ENCODE data around the gene PPP2R2B.

PPP2R2B gene

DNA sequence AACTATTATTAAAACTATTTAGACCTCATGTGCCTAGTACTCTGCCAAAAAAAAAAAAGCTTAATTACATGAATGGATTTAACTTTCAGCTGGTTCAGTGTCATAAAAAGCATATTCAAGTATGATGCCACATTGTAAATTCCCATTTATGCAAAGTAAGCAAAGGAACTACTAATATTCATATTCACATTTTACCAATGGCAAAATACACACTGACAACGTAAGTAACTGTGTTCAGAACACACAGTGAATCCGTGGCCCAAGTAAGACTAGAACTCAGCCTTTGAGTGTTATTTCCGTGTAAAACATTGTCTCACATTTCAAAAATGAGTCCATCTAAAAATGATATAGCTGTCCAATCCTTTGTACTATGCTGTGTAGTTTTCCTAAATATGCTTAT is 56.8 kb downstream of the PPP2R2B start:
- no peak for DNase-seq

DNA sequence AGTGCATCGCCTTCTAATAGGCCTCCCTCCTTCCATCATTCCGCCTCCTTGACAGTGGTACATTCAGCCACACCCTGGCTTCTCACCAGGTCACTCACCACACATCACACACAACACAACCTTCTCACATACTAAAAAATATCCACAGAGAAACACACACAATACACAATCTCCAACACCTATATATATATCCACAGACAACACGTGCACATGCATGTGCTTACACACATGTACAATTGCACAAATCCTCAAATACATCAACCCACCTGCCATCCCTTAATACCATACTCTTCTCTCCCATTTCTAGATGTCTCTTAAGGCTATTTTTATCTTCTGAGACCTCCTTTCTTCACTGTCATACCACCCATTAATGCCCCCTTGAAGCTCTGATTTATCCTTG is 57.6 kb downstream of the PPP2R2B start:
- DNase-seq, result no peak

DNA sequence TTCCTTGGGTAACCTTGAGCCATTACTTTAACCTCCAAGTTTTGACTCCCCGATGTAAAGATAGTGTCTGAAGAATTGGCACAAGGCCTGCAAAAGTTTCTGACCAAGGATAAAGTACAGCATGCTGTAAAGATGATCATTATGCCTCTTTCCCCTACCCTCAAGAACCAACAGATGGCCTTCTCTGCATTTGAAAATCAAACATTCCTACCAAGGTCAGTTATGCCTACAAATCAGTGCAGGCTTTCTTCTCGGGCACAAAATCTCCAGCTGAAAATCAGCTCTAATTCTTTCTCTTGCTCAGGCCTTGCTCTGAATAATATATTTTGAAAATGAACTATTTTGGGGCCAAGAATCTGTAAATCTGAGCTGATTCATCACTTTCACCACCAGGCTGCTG is 59.7 kb downstream of the PPP2R2B start:
- no peak for DNase-seq

DNA sequence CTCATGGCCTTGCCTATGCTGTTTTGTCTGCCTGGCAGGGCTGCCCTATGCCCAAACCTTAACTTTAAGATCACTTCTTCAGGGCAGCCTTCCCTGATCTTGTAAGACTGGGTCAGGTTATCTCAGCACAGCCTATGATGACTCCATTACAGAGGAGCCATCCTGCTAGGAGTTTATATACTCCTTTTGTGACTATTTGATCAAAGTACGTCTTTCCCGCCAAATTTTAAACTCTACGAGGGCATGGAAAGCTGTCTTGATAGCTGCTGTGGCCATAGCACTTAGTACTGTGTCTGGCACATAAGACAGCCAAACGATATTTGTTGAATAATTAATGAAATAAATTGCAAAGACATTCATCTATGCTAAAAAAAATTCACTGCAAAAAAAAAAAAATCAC is 60.6 kb downstream of the PPP2R2B start:
- DNase-seq, result no peak

DNA sequence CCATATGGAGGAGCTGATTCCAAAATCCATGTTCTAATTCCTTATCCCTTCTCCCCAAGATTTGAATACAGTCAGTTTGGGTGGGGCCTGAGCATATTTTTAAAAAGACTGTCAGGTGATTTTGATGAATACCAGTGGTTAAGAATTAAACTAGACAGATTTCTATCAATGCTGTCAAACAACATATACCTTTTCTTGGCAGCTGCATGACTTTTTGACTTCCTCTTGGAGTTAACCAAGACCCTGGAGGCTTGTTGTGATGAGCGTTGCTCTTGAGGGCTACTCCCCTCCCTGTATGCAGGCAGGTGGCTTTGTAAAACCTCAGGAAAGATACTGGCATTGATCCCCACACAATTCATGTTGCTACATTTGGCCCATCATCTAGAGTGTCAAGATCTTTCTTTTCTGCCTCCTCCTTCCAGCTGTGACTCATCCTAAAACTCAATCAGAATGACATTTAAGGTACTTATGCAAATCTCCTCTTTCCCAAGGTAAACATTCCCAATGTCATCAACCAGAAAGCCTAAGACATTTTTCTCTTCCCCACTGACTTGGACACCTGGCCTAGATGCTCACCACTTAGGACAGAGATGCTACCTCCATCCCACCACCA is 61.7 kb downstream of the PPP2R2B start:
- DNase-seq, result no peak

DNA sequence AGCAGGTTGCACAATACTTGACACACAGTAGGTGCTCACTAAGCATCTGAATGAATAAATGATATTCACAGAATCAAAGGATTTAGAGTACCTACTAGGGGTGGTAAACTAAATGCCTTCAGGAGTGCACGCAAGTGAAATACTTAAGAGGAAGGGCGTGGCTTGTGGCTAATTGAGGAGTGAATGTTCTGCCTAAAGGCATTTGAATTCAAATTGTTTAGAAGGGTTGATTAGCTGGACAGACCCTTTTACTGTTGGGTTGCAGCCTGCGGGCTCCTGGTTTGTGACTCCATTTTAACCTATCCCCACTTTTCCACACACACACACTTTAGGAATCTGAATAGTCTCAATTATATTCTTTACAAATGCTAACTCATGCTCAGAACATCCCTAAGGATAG is 63.1 kb downstream of the PPP2R2B start:
- no peak for DNase-seq

DNA sequence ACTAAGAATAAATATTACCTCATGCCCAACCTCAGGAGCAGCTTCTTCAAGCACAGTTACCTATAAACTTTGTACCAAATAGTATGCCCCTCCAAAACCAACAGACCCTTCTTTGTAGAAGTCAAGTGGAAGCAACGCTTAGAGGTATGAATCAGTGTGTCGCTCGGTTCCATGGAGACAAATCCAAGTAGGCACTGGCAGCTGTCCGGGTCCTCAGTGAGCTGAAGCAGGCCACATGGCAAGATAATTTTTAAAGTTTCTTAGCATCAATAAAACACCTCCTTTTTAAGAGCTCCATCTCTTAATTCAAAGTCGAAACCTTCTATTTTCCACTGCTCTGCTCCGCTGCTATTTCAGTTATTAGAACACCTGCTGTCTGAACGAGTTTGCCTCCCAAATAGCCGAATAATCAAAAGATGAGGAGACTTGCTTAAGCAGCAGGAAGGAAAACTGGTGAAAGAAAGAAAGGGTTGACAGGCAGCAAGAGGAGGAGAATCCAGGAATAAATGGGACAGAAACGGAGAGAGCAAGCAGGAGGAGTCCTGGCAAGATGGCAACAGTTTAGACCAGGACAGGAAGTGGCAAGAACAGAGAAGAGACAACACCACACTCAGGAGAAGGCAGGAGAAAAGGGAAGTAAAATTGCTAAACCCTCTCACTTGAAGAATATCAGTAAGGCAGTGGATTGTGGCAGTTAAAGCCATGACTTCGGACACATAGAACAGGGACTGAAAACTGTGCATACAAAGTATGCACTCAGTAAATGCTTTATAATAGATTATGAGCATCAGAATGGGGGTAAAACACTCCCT is 65.0 kb downstream of the PPP2R2B start:
- no peak for DNase-seq

DNA sequence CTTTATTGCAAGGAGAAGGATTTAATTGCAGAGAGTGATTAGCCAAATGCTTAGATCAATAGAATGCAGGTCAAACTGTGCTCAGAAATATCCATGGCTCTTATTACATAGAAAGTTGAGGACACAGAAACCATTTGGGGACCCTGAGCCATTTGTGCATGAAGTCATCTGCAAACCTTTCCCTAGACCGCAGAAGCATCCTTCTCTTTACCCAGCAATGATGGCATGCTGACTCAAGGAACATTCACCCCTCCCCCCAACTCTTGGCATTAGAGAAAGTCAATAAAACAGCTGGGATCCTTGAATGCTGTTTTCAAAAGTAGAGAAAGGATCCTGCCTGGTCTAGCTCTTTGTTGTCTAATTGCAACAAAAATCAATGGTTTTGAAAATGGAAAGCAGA is 73.5 kb downstream of the PPP2R2B start:
- DNase-seq, result no peak

DNA sequence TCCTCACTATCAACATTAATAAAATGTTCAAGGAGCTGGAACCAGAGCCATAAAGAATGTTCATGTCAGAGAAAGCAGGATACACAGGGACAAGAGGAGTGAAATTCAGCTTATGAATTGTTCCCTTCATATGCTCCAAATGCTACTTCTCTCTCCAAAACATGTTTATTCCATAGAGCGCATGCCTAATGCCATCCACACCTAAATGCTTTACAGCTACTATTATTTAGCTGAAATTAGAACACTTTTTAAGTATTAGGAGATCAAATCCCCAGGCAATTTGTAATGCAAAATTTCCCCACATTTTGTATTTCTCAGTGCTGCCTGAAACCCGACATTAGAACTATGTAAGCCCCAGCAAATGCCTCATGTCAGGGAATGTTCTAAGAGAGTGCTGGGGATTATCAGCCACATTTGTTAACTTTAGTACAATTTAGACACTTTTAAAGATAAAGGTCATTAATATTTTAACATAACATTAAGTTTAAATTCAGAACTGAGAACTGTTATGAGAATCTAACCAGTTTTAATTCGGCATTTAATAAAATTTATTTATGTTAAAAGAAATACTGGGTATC is 75.5 kb downstream of the PPP2R2B start:
- DNase-seq, result no peak

DNA sequence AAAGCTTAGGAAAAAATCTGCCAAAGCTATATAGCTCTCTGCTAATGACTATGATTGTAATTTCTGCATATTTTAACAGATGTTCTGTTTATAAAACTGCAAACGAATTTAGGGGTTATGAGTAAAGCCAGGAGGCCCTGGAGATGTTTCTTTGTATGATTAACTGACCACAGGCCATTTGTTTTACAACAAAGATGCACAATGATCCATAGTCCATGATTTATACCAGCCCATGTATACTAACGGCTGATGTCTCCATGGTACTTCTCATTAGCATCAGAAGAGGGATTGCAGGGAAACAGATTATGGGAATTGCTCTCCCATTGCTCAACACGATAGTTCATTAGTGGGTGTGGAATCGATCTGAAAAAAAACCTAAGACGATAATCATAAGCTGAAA is 78.9 kb downstream of the PPP2R2B start:
- DNase-seq, result no peak

DNA sequence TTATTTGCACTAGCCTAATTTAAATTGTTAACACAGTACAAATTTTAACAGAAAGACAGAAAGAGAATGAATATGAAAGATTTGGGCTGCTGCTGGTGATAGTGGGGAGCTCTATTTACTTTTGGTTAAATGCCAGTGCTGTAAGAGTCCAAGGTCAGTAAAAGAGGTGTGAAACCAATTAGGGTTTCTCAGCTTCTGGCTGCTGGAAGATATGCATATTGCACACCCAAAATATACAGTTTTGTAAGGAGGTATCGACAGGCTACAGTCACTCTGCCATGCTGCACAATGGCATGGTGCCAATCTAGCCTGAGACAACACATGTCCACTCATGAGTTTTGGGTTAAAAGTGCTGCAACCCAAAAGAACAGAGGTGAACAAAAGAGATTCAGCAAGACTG is 79.3 kb downstream of the PPP2R2B start:
- DNase-seq, result no peak

DNA sequence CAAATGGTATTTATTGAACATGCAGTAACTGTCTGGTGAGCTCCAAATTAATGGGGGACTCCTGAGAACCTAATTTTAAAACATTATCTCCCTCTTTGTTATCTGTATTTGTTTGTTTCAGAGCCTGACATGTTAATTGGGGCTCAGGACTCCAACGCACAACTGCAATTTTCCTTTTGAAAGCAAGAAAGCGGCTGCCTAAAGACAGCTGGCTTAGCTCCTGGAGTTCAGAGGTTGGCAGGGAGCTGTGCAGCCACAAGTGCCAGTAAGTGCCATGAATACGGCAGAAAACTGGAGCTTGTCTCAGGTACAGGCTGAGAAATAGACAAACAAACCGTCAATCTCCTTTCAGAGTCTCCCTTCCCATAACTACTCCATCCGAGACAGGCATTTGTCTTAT is 80.9 kb downstream of the PPP2R2B start:
- DNase-seq, result no peak

DNA sequence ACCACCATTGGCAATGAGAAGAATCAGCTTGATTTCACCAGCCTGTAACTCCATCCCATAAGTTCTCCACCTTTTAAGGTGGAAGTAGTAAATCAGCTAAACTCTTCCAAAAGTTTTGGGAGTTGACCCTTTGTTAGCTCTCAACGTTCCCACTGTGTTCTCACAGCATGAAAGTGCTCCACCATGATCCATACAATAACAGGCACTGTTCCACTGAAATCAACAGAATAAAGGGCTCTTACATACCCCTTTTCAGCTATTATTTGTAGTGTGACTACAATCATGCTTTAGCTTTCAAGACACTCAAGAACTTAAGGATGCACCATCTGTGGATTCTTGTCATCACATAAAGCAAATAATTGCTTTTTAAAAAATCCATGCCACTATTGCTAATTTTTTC is 81.6 kb downstream of the PPP2R2B start:
- DNase-seq, result no peak

DNA sequence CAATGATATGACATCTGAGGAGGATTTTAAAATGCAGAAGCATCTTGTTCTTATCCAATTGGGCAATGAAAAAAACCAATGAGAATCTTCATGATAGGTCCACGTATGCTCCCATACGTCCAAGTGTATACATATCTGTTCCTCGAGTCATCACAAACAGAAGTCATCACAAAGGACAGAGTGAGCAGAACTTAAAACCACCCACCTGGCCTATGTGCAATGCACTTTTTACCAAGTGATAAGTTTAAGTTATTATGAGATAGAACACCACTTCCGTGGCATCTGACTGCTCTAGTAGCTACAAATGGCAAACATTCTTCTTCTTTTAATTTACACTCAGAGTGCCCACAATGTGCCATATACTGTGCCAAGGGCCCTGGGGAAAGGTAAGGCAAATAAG is 82.4 kb downstream of the PPP2R2B start:
- DNase-seq, result no peak

DNA sequence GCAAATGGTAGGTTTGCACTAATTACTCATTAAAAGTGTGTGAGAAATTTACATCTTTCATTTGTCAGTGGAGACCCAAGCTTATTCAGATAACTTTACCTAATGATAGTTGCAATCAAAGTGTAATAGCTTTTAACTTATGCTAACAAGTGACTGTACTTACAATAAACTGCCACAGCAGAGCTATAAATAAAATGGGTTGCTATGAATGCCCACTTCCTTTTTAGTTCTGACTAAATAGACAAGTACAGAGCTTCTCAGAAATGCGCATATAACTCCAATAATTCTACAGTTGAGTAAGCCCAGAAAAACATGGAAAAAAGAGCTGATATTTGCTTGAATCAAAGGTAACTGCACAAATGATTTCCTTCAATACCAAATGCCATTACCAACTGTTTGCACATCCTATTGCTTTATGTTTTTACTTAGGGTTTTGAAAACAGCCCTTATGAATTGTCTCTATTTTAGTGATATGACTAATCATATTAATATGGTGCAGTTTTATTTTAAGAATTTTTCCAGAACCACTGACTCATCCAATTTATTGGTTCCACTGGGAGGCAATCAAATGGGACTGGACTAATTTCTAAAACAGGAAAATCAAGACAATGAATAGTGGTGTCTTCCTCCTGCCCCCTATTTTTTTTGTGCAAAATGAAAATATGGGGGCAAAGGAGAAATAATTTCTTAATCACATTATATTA is 84.1 kb downstream of the PPP2R2B start:
- DNase-seq, result no peak

DNA sequence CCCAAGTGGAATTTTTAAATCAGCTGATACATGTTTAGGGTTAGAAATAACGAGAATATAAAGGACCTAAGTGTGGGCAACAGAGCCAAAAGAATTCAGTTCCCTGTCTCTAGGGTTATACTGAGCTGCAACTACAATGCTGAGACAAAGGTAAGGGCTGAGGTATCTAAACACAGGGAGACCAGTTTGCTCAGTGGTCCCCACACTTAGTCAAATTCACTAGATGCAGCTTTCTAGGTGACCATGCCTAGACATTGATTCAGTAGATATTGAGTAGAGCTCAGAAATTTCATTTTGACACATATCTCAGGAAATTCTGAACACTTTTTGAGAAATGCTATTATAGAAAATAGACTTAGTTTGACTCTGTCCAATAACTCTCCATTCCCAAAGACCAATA is 84.8 kb downstream of the PPP2R2B start:
- no peak for DNase-seq

DNA sequence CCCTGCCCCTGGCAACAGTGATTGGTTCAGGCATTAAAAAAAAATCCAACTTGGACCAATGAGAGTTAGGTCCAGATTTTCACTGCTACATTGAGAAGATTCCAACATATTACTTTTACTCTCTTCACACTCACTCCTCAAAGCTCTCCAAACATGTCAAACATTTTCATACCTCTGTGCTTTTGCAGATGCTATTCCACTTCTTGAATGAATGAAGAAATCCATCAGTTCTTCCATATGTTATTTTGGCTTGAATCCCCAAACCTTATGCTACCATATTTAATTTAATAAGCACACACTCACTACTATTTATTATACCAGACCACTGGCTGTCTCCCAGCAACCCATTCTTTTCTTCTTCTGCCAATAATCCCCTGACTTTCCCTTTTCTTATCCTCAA is 87.1 kb downstream of the PPP2R2B start:
- DNase-seq, result no peak

DNA sequence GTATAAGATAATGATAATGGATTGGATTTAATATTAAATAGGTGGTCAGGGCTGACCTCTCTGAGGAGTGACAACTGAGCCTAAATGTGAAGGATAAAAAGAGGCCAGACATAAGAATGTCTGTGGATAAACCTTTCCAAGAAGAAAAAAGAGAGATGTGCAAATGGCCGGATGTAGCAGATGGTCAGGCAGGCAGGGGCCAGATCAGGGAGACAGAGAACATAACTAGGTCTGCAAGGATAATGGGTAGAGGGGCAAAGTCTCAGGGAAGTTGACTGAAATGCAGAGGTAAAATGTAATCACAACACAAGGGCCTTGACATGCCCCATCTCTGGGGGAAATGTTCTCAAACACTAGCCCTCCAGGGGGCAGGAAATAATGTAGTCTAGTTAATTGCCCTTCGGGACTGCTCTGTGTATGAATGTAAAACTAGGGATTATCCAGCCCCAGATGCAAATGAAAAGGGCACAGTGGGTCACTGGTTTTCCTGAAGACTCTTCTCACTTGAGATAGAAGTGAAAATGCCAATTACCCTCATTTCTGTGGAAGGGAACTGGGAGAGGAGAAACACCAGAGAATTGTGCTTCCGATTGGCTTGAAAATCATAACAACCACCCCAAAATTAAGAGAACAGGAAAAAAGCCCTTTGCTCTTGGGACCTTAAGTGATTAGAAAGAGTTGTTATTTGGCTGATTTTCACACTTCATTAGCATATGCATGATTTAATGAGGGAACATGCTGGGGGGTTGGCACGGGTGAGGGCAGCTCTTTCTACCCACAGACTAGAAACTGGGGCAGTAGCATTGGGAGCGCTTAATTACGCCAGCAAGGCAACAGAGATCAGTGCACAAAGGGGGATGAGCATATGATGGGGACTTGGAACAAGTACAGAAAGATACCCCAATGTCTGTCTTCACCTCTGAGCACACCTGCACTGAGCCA is 88.6 kb downstream of the PPP2R2B start:
- DNase-seq, result no peak

DNA sequence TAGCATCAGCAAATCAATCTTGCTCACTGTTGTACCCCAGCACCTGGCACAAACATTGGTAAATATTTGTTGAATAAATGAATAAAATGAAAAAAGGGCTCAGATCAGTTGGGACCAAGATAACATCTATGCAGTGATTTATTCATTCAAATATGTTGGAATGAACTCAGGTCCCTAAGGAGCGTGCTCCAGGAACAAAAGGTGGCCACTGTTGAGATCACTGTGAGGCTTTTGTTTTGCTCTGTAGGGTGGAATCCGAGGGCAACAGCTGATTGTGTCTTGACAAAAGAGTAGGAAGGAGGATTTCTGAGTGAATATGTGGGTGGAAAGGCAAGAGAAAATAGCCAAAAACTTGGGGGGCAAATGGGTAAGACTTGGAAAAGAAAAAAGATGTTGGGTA is 89.7 kb downstream of the PPP2R2B start:
- DNase-seq, result no peak

DNA sequence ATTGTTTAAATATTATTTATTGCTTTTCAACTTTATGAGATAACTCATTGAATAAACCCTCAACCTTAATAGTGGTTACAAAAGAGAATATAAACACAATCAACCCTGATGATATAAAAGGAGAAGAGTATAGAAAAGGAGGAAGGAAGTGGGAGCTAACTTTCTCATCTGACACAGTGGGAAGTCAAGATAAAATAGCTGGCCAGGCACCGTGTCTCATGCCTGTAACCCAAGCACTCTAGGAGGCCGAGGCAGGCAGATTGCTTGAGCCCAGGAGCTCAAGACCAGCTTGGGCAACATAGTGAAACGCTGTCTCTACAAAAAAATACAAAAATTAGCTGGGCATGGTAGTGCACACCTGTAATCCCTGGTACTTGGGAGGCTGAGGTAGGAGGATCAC is 93.5 kb downstream of the PPP2R2B start:
- no peak for DNase-seq

DNA sequence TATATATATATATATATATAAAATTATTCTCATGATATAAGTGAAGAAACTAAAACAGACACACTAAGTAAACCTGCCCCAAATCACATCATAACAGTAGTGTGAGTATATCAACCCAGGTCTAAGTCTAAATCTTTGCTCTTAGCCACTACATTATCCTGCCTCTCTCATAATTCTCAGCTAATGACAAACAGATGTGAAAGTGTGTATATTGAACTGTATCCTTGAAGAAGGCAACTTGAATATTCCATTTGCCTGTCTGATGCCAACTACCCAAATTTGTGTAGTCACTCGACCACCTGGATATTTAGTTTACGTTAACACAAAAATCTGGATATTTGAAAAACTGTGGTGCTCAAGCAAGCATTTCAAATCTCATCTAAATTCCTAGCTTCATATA is 97.4 kb downstream of the PPP2R2B start:
- DNase-seq, result no peak

DNA sequence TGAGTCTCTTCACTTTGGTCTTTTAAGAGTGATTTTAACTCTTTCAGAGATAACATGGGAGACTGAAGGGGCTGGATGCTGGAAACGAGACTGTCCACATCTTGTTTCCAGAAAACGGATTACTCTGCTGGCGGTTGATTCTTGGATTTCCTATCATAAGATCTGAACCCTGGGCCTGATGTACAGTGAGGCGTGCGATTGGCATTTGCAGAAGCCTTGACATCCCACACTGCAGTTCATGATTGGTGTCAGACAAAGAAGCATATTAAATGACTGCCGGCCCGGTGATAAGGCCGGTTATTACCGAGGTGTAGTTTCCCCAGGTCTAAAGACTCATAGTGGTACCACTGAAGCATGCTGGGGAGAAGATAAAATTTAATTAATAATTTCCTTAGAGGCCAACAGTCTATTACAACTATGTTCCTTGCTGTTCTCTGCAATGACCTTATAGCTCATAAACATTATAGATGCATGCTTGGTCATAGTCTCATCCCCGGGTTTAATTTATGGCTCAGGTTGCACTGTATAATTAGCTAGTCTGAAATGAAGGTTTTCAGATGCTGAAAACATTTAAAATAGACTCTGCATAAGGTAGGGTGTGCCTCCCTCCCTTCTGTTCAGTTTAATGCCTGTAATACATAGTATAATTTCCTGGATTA is 99.2 kb downstream of the PPP2R2B start:
- no peak for DNase-seq
